Measurements from ENCODE around the gene TOR2A.

DNA sequence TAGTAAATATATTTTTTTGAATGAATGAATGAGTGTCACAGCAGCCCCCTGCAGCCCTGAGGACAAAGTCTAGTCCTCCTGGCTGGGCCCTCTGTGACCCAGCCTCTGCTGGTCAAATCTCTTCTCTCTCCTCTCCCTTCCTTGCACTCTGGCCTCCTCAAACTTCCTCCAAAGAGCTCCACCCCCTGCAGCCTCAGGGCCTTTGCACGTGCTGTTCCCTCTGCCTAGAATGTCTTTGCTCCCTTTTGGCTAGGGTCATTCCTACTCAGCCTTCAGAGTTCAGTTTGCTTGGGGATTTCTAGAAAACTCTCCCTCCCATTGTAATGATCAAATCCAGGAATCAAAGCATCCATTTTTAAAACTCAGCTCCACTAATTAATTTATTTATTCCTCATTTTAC, 30.3 kb upstream of the TOR2A start:
- TF ChIP-seq, protein P1, sequence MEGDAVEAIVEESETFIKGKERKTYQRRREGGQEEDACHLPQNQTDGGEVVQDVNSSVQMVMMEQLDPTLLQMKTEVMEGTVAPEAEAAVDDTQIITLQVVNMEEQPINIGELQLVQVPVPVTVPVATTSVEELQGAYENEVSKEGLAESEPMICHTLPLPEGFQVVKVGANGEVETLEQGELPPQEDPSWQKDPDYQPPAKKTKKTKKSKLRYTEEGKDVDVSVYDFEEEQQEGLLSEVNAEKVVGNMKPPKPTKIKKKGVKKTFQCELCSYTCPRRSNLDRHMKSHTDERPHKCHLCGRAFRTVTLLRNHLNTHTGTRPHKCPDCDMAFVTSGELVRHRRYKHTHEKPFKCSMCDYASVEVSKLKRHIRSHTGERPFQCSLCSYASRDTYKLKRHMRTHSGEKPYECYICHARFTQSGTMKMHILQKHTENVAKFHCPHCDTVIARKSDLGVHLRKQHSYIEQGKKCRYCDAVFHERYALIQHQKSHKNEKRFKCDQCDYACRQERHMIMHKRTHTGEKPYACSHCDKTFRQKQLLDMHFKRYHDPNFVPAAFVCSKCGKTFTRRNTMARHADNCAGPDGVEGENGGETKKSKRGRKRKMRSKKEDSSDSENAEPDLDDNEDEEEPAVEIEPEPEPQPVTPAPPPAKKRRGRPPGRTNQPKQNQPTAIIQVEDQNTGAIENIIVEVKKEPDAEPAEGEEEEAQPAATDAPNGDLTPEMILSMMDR (IDR thresholded peaks at IDR 0.05): no peak
- TF ChIP-seq EP300 (IDR thresholded peaks at IDR 0.05): no peak

Data from ovary (tissue), 3 donors.